ENCODE measurements around the gene LRRC3. TPM values are rescaled to one million over a fixed set of nuclear protein-coding genes. Genes with fewer than 3 reads are reported as not detected.
"Not testable (repeated sequence)": the region's sequence is repeated elsewhere in the genome, so short reads cannot be mapped to it uniquely, and the experiment has no call there.

Gene LRRC3
- total and polyA plus RNA-seq, 5 donors from 2014 or later: 0.15 to 1.6 (median 0.39) TPM

DNA sequence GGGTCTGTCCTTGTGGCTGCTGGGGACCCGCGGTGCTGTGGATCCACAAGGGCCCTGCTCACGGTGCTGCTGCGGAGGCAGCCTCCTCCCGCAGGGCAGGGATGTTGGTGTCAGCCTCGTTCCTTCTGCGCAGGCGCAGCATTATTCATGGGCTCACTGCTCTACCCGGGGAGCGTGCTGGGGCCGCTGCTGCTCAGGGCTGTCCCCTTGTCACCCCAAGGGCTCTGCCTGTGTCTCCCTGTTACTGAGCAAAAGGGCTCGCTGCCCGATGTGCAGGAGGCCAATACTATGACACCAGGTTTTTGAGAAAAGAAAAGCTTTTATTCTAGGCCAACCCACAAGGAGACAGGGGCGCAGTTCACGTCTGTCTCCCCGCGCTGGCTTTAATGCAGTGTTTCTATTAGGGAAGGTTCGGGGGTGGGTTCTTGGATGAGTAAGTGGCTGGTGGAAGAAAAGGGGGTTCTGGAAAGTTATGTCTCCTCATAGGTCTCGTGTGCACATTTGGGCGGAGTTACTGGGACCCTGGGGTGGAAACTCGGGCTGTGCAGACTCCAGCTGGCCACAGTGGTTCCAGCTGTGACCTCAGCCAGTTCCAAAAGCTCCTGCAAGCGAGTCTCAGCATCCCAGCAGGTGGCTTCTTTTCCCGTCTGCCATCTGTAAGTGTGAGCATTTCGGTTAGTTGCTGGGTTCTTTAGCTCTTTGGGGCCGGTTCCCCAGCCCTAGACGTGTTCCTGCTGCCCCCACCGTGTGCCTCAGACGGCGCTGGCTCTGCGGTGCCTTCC is 40.8 kb upstream of the LRRC3 start:
- H3K4me3 Mint-ChIP-seq: no peak overlapping the region
- no peaks in the 10 kb centered on the region for H3K36me3 Mint-ChIP-seq
- ATAC-seq (ENCODE audit: low read depth in 2 of 2): no peak

DNA sequence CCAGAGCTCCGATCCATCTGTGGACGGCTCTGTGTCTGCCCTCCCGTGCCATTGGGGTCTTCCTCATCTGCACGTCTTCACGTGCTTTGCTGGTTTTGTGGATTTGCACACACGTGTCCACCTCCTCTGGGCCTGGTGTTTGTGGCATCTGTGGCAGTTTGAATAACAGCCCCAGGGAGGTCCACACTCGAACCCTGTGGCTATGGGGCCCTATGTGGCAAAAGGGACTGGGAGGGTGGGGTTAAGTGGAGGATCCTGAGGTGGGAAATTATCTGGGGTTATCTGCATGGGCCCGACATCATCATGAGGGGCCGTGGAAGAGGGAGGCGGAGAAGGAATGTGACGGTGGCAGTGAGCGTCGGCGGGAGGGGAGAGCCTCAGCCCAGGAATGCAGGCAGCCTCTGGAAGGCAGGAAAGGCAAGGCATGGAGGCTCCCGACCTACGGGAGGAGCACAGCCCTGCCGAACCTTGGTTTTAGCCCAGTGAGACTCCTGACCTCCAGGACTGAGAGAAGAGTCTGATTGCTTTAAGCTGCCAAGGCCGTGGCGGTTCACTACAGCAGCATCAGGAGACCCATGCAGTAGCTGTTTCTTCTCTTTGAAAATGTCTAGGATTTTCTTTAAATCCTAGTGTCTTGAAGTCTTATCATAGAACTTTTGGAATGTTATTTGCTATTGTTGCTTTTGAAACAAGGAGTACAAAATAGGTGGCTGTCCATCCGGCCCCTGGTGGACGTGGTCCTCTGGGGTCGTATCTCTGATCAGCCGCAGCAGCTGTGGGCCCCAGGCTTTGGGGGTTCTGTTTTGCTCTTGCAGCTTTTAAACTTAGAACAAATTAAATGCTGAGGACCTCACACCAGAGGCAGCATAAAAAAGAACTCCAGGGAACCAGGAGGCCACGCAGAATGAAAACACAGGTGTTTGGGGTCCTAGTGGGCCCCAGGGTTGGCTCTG is 40.0 kb upstream of the LRRC3 start:
- no peak for DNase-seq
- Histone ChIP-seq H3K36me3 (ENCODE audit: control insufficient read depth, insufficient read depth, low read length) (no peaks in the 10 kb centered on the region), H3K27ac (ENCODE audit: insufficient read depth, low read length, poor library complexity, severe bottlenecking) (no peak overlapping the region), H3K27me3 (ENCODE audit: control insufficient read depth, insufficient read depth, low read length) (no peaks in the 10 kb centered on the region), H3K4me3 (ENCODE audit: low read depth, low read length) (no peak overlapping the region), H3K9me3 (ENCODE audit: control insufficient read depth in 2 of 2, low read length in 2 of 2) (peaks cover 0 to 7% of the 10 kb centered on the region in 2 experiments), H3K4me1 (ENCODE audit: control insufficient read depth, insufficient read depth, low read length, poor library complexity, severe bottlenecking) (no peaks in the 10 kb centered on the region)
- Mint-ChIP-seq H3K4me1 (no peaks in the 10 kb centered on the region), H3K27ac (no peak overlapping the region), H3K4me3 (no peak overlapping the region), H3K36me3 (no peaks in the 10 kb centered on the region), H3K9me3 (peaks cover 0 to 6% (median 2%) of the 10 kb centered on the region in 7 donors), H3K27me3 (no peaks in the 10 kb centered on the region)
- no peak for ATAC-seq (ENCODE audit: low read depth in 2 of 2)

More for the DNA sequence above, 40.8 kb upstream of the LRRC3 start:
- Mint-ChIP-seq H3K27me3 (no peaks in the 10 kb centered on the region), H3K27ac (peak overlapping the region in 1 of 3 donors; percentile 43), H3K9me3 (peaks cover 0 to 5% (median 1%) of the 10 kb centered on the region in 7 donors), H3K4me1 (no peaks in the 10 kb centered on the region)
- Histone ChIP-seq H3K27me3 (ENCODE audit: control insufficient read depth, insufficient read depth, low read length) (no peaks in the 10 kb centered on the region), H3K4me3 (ENCODE audit: low read depth, low read length) (no peak overlapping the region), H3K36me3 (ENCODE audit: control insufficient read depth, insufficient read depth, low read length) (no peaks in the 10 kb centered on the region), H3K27ac (ENCODE audit: insufficient read depth, low read length, poor library complexity, severe bottlenecking) (no peak overlapping the region), H3K9me3 (ENCODE audit: control insufficient read depth in 2 of 2, low read length in 2 of 2) (peaks cover 0 to 7% of the 10 kb centered on the region in 2 experiments), H3K4me1 (ENCODE audit: control insufficient read depth, insufficient read depth, low read length, poor library complexity, severe bottlenecking) (no peaks in the 10 kb centered on the region)
- DNase-seq: no peak

GRCh38 chr21:44416193-44416592 is 39.1 kb upstream of the LRRC3 start:
- Histone ChIP-seq H3K36me3 (ENCODE audit: control insufficient read depth, insufficient read depth, low read length) (no peaks in the 10 kb centered on the region), H3K27ac (ENCODE audit: insufficient read depth, low read length, poor library complexity, severe bottlenecking) (no peak overlapping the region), H3K9me3 (ENCODE audit: control insufficient read depth in 2 of 2, low read length in 2 of 2) (peaks cover 0 to 7% of the 10 kb centered on the region in 2 experiments), H3K4me1 (ENCODE audit: control insufficient read depth, insufficient read depth, low read length, poor library complexity, severe bottlenecking) (no peaks in the 10 kb centered on the region), H3K4me3 (ENCODE audit: low read depth, low read length) (no peak overlapping the region), H3K27me3 (ENCODE audit: control insufficient read depth, insufficient read depth, low read length) (no peaks in the 10 kb centered on the region)
- Mint-ChIP-seq H3K4me1 (no peaks in the 10 kb centered on the region), H3K36me3 (no peaks in the 10 kb centered on the region), H3K27me3 (no peaks in the 10 kb centered on the region), H3K9me3 (peaks cover 0 to 6% (median 2%) of the 10 kb centered on the region in 7 donors), H3K27ac (no peak overlapping the region), H3K4me3 (no peak overlapping the region)
- ATAC-seq (ENCODE audit: low read depth in 2 of 2) (no peak), DNase-seq (no peak)

DNA sequence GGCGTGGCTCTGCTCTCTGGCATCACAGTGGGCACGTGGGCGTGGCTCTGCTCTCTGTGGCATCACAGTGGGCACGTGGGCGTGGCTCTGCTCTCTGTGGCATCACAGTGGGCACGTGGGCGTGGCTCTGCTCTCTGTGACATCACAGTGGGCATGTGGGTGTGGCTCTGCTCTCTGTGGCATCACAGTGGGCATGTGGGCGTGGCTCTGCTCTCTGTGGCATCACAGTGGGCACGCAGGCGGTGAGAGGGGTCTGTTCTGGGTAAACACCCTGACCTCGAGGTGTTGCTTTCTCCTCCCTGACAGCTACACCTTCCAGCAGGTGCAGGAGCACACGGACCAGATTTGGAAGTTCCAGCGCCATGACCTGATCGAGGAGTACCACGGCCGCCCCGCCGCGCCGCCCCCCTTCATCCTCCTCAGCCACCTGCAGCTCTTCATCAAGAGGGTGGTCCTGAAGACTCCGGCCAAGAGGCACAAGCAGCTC is 37.6 kb upstream of the LRRC3 start:
- not testable (repeated sequence) for H3K27ac Mint-ChIP-seq; H3K4me1 Mint-ChIP-seq; ATAC-seq (ENCODE audit: low read depth in 2 of 2); H3K27ac ChIP-seq (ENCODE audit: insufficient read depth, low read length, poor library complexity, severe bottlenecking); H3K36me3 Mint-ChIP-seq; H3K4me3 Mint-ChIP-seq; DNase-seq; H3K9me3 ChIP-seq (ENCODE audit: control insufficient read depth in 2 of 2, low read length in 2 of 2); H3K27me3 ChIP-seq (ENCODE audit: control insufficient read depth, insufficient read depth, low read length); H3K4me3 ChIP-seq (ENCODE audit: low read depth, low read length); H3K4me1 ChIP-seq (ENCODE audit: control insufficient read depth, insufficient read depth, low read length, poor library complexity, severe bottlenecking); H3K27me3 Mint-ChIP-seq; H3K9me3 Mint-ChIP-seq; H3K36me3 ChIP-seq (ENCODE audit: control insufficient read depth, insufficient read depth, low read length)

DNA sequence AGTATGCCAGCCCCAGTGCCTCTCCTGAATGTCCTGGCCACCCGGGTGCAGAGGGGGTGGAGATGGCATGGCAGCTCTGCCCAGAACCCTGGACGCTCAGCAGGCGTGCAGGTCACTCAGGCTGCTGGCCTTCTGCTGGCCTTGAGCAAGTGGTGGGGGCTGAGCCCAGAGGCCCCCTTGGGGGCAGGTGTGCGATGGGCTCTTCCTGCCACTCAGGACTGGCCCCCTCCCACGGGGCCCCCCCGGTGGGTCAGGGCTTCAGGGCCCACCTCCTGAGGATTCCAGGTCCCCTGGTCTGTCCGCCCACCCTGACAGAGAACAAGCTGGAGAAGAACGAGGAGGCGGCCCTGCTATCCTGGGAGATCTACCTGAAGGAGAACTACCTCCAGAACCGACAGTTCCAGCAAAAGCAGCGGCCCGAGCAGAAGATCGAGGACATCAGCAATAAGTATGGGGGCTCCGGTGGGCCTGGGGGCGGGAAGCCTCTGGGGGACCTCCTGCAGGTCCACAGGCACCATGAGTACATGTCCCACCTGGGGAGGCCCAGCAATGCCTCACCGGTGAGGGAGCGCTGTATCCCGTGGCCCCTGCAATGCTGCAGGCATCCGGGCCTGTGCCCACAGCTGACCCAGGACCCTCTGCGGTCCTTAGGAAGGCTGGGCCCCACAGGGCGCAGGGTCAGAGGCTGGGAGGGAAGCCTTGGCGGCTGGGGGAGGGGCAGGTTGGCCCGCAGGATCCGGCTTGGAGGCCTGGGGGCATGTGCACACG is 37.0 kb upstream of the LRRC3 start:
- Histone ChIP-seq H3K4me3 (ENCODE audit: low read depth, low read length) (no peak overlapping the region), H3K9me3 (ENCODE audit: control insufficient read depth in 2 of 2, low read length in 2 of 2) (peaks cover 0 to 7% of the 10 kb centered on the region in 2 experiments), H3K36me3 (ENCODE audit: control insufficient read depth, insufficient read depth, low read length) (no peaks in the 10 kb centered on the region), H3K27me3 (ENCODE audit: control insufficient read depth, insufficient read depth, low read length) (no peaks in the 10 kb centered on the region), H3K27ac (ENCODE audit: insufficient read depth, low read length, poor library complexity, severe bottlenecking) (no peak overlapping the region), H3K4me1 (ENCODE audit: control insufficient read depth, insufficient read depth, low read length, poor library complexity, severe bottlenecking) (no peaks in the 10 kb centered on the region)
- H3K27ac Mint-ChIP-seq: no peak overlapping the region
- H3K9me3 Mint-ChIP-seq: peaks cover 0 to 5% (median 1%) of the 10 kb centered on the region in 7 donors
- no peak overlapping the region for H3K4me3 Mint-ChIP-seq
- H3K36me3 Mint-ChIP-seq: no peaks in the 10 kb centered on the region
- DNase-seq: no peak
- ATAC-seq (ENCODE audit: low read depth in 2 of 2): no peak
- H3K27me3 Mint-ChIP-seq: no peaks in the 10 kb centered on the region
- no peaks in the 10 kb centered on the region for H3K4me1 Mint-ChIP-seq

GRCh38 chr21:44418876-44419230 is 36.5 kb upstream of the LRRC3 start:
- DNase-seq: no peak
- Mint-ChIP-seq H3K27ac (no peak overlapping the region), H3K9me3 (peaks cover 0 to 5% (median 1%) of the 10 kb centered on the region in 7 donors), H3K27me3 (no peaks in the 10 kb centered on the region), H3K4me3 (no peak overlapping the region), H3K36me3 (no peaks in the 10 kb centered on the region), H3K4me1 (no peaks in the 10 kb centered on the region)
- H3K36me3 ChIP-seq (ENCODE audit: control insufficient read depth, insufficient read depth, low read length): no peaks in the 10 kb centered on the region
- H3K27me3 ChIP-seq (ENCODE audit: control insufficient read depth, insufficient read depth, low read length): no peaks in the 10 kb centered on the region
- H3K9me3 ChIP-seq (ENCODE audit: control insufficient read depth in 2 of 2, low read length in 2 of 2): peaks cover 0 to 7% of the 10 kb centered on the region in 2 experiments
- H3K27ac ChIP-seq (ENCODE audit: insufficient read depth, low read length, poor library complexity, severe bottlenecking): no peak overlapping the region
- H3K4me3 ChIP-seq (ENCODE audit: low read depth, low read length): no peak overlapping the region
- H3K4me1 ChIP-seq (ENCODE audit: control insufficient read depth, insufficient read depth, low read length, poor library complexity, severe bottlenecking): no peaks in the 10 kb centered on the region
- ATAC-seq (ENCODE audit: low read depth in 2 of 2): no peak

DNA sequence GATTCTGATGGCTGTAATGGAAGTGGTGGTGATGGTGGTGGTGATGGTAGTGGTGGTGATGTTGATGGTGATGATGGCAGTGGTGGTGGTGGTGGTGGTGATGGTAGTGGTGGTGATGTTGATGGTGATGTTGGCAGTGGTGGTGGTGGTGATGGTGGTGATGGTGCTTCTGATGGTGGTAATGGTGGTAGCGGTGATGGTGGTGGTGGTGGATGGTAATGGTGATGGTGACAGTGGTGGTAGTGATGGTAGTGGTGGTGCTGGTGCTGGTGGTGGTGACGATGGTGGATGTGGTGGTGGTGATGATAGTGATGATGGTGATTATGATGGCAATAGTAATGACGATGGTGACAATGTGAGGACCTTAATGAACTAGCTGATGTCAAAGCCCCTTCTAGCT is 35.6 kb upstream of the LRRC3 start:
- Mint-ChIP-seq H3K27ac (peak overlapping the region in 1 of 3 donors; percentile 59), H3K4me3 (no peak overlapping the region), H3K9me3 (peaks cover 0 to 5% (median 1%) of the 10 kb centered on the region in 7 donors), H3K27me3 (no peaks in the 10 kb centered on the region), H3K4me1 (no peaks in the 10 kb centered on the region), H3K36me3 (no peaks in the 10 kb centered on the region)
- H3K4me1 ChIP-seq (ENCODE audit: control insufficient read depth, insufficient read depth, low read length, poor library complexity, severe bottlenecking): no peaks in the 10 kb centered on the region
- peaks cover 0 to 7% of the 10 kb centered on the region in 2 experiments for H3K9me3 ChIP-seq (ENCODE audit: control insufficient read depth in 2 of 2, low read length in 2 of 2)
- H3K27me3 ChIP-seq (ENCODE audit: control insufficient read depth, insufficient read depth, low read length): no peaks in the 10 kb centered on the region
- H3K36me3 ChIP-seq (ENCODE audit: control insufficient read depth, insufficient read depth, low read length): no peaks in the 10 kb centered on the region
- no peak for ATAC-seq (ENCODE audit: low read depth in 2 of 2)
- H3K4me3 ChIP-seq (ENCODE audit: low read depth, low read length): no peak overlapping the region
- no peak for DNase-seq
- no peak overlapping the region for H3K27ac ChIP-seq (ENCODE audit: insufficient read depth, low read length, poor library complexity, severe bottlenecking)
